Loucy (cell line): ENCODE data around the gene ATP10A.

Experiments used
- CTCF ChIP-seq: fragments of 200-600 bp; sonication (generic); conservative IDR thresholded peaks from 2 replicates; pipeline ENCODE4 v1.5.1; 2014; ENCODE audit warnings: mild to moderate bottlenecking, antibody characterized with exemption, low read length
- EZH2phosphoT487 ChIP-seq: fragments of 200-600 bp; IDR thresholded peaks from 2 replicates; pipeline ENCODE4 v1.6.1; 2018; ENCODE audit warnings: antibody characterized with exemption, mild to moderate bottlenecking, moderate library complexity, borderline replicate concordance

GRCh38 chr15:25711691-25712090 lies 151.4 kb downstream of the ATP10A start:
- TF ChIP-seq CTCF, result no peak
- TF ChIP-seq EZH2phosphoT487, result no peak
